ENCODE data around the gene SMURF2.
"Not testable (repeated sequence)": the region's sequence is repeated elsewhere in the genome, so short reads cannot be mapped to it uniquely, and the experiment has no call there.

The SMURF2 gene

DNA sequence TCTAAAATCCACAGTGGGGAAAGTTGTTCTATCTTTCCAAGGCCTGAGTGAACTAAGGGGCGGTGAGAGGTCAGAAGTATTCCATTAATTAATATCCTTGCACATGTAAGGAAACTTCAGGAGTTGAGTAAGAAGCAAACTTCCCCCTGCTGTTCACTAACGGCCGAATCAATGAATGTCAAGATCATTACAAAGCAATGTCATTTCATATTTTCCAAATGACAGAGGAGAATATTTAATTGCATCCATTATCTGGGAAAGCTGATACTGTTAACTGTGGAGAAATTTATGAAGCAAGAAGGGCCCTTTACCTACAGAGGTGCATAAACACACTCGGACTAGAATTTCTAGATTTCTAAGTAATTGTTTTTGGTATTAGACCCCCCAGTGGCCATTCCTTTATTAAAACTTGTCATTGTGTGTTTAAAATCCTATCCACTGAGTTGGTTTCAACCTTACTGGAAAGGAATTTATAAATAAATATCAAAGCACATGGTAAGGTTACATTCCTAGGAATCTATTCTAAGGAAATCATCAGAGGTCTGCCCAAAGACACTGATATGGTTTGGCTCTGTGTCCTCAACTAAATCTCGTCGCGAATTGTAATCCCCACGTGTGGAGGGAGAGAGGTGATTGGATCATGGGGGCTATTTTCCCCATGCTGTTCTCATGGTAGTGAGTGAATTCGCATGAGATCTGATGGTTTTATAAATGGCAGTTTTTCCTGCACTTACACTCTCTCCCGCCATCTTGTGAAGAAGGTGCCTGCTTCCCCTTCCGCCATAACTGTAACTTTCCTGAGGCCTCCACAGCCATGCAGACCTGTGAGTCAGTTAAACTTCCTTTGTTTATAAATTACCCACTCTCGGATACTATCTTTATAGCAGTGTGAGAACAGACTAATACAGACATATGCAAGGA lies 20.4 kb upstream of the SMURF2 start:
- Histone ChIP-seq H3K4me1 (ENCODE audit: insufficient read depth, insufficient read length) (no peaks in the 10 kb centered on the region), H3K9me3 (ENCODE audit: insufficient read depth, low read length) (no peaks in the 10 kb centered on the region), H3K36me3 (ENCODE audit: insufficient read depth, insufficient read length, low read length) (no peaks in the 10 kb centered on the region), H3K4me3 (ENCODE audit: insufficient read length, low read depth) (no peak overlapping the region), H3K27me3 (ENCODE audit: insufficient read depth, insufficient read length) (no peaks in the 10 kb centered on the region), H3K9ac (ENCODE audit: insufficient read length, low read depth) (no peak overlapping the region)
- no peak for DNase-seq (ENCODE audit: low read depth, low spot score)
- TF ChIP-seq SUZ12 (IDR thresholded peaks at IDR 0.05; ENCODE audit: extremely low read depth, insufficient read depth, insufficient read length) (no peak), YY1 (IDR thresholded peaks at IDR 0.05; ENCODE audit: insufficient read depth, insufficient read length) (no peak), ZNF274 (IDR thresholded peaks at IDR 0.05; ENCODE audit: low read depth, low read length) (no peak)

DNA sequence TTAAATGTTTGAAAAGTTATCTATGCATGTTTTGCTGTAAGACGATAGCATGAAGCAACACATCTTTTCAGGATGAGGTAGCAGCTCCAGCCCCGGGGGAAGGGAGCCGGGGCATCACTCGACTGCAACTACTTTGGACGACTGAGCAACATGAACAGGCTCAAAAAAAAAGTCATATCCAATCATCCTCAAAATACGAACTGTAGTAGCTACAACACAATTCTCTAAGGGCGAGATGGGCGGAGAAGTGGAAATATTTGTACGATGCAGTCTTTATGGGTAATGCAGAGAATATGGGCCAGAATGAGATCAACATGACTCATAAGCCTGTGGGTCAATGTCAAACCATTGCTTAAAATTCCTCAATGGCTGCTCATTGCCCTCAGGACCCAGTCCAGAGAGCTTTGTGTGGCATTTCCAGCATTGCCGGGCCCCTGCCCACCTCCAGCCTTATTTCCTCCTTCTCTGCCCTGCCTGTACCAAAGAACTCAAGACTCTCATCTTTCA lies 17.7 kb upstream of the SMURF2 start:
- Histone ChIP-seq H3K9ac (ENCODE audit: insufficient read length, low read depth) (no peak overlapping the region), H3K9me3 (ENCODE audit: insufficient read depth, low read length) (no peaks in the 10 kb centered on the region), H3K36me3 (ENCODE audit: insufficient read depth, insufficient read length, low read length) (no peaks in the 10 kb centered on the region), H3K27me3 (ENCODE audit: insufficient read depth, insufficient read length) (no peaks in the 10 kb centered on the region), H3K4me3 (ENCODE audit: insufficient read length, low read depth) (no peak overlapping the region), H3K4me1 (ENCODE audit: insufficient read depth, insufficient read length) (no peaks in the 10 kb centered on the region)
- no peak for DNase-seq (ENCODE audit: low read depth, low spot score)
- TF ChIP-seq YY1 (IDR thresholded peaks at IDR 0.05; ENCODE audit: insufficient read depth, insufficient read length) (no peak), SUZ12 (IDR thresholded peaks at IDR 0.05; ENCODE audit: extremely low read depth, insufficient read depth, insufficient read length) (no peak), ZNF274 (IDR thresholded peaks at IDR 0.05; ENCODE audit: low read depth, low read length) (no peak)

DNA sequence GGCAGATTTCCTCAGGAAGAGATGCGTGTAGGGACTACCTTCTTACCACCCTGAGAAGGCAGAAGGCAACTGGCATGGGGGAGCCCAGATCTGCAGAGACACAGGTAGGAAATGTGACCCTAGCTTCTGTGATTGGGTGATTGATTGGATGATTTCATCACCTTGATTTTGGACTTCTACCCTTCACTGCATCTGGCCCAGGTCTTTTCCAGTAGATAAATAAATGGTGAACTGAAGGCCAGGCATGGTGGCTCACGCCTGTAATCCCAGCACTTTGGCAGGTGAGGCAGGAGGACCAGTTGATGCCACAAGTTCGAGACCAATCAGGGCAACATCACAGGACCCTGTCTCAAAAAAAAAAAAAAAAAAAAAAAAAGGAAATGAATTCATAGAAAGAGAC lies 14.7 kb upstream of the SMURF2 start:
- no peak for DNase-seq (ENCODE audit: low read depth, low spot score)
- H3K9ac ChIP-seq (ENCODE audit: insufficient read length, low read depth): no peak overlapping the region
- H3K27me3 ChIP-seq (ENCODE audit: insufficient read depth, insufficient read length): no peaks in the 10 kb centered on the region
- H3K9me3 ChIP-seq (ENCODE audit: insufficient read depth, low read length): no peaks in the 10 kb centered on the region
- H3K36me3 ChIP-seq (ENCODE audit: insufficient read depth, insufficient read length, low read length): no peaks in the 10 kb centered on the region
- no peak overlapping the region for H3K4me3 ChIP-seq (ENCODE audit: insufficient read length, low read depth)
- no peaks in the 10 kb centered on the region for H3K4me1 ChIP-seq (ENCODE audit: insufficient read depth, insufficient read length)
- TF ChIP-seq SUZ12 (IDR thresholded peaks at IDR 0.05; ENCODE audit: extremely low read depth, insufficient read depth, insufficient read length) (no peak), YY1 (IDR thresholded peaks at IDR 0.05; ENCODE audit: insufficient read depth, insufficient read length) (no peak), ZNF274 (IDR thresholded peaks at IDR 0.05; ENCODE audit: low read depth, low read length) (no peak)

DNA sequence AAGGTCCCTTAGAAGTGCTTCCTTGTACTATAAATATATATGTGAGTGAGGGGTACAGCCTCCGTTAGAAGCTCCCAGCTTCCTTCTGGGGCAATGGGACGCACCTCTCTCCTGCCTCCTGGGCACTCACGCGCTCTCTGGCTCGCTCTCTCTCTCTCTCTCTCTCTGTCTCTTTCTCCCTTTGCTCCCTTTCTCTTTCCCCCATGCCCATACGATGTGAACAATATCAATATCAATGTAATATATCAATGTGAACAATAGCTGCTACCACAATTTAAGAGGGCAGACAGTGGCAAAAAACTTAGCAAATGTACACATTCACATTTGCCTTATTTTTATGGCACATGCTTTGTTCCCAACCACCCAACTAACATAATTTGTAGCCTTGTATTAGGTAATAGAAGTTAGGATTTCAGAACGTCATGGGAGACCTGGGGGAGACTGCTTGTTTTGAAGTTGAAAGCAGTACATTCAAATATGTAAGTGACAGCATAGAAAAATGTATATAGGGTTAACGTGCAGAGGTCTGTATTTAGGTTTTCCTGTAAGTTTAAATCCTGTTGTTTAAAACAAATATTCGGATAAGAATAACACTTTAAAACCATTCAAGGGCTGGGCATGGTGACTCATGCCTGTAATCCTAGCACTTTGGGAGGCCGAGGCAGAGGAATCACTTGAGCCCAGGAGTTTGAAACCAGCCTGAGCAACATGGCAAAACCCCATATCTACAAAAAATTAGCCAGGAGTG lies 8.9 kb upstream of the SMURF2 start:
- H3K9ac ChIP-seq (ENCODE audit: insufficient read length, low read depth); H3K4me3 ChIP-seq (ENCODE audit: insufficient read length, low read depth); H3K27me3 ChIP-seq (ENCODE audit: insufficient read depth, insufficient read length); H3K4me1 ChIP-seq (ENCODE audit: insufficient read depth, insufficient read length); DNase-seq (ENCODE audit: low read depth, low spot score); H3K9me3 ChIP-seq (ENCODE audit: insufficient read depth, low read length); H3K36me3 ChIP-seq (ENCODE audit: insufficient read depth, insufficient read length, low read length): not testable (repeated sequence)

DNA sequence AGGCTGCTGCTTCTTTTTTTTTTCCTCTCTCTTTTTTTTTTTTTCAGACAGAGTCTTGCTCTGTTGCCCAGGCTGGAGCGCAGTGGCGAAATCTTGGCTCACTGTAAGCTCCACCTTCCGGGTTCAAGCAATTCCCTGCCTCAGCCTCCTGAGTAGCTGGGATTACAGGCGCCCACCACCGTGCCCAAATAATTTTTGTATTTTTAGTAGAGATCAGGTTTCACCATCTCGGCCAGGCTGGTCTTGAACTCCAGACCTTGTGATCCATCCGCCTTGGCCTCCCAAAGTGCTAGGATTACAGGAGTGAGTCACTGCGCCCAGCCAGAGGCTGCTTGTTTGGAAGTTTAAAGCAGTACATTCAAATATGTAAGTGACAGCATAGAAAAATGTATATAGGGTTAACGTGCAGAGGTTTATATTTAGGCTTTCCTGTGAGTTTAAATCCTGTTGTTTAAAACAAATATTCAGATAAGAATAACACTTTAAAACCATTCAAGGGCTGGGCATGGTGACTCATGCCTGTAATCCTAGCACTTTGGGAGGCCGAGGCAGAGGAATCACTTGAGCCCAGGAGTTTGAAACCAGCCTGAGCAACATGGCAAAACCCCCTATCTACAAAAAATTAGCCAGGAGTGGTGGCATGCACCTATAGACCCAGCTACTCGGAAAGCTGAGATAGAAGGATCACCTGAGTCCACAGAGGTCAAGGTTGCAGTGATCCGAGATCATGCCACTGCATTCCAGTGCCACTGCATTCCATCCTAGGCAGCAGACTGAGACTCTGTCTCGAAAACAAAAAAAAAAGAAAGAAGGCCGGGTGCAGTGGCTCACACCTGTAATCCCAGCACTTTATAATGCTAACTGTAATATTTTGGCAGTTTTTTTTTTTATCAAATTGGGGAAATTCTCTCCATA lies 6.0 kb upstream of the SMURF2 start:
- not testable (repeated sequence) for H3K36me3 ChIP-seq (ENCODE audit: insufficient read depth, insufficient read length, low read length); H3K27me3 ChIP-seq (ENCODE audit: insufficient read depth, insufficient read length); H3K9ac ChIP-seq (ENCODE audit: insufficient read length, low read depth); H3K9me3 ChIP-seq (ENCODE audit: insufficient read depth, low read length); H3K4me3 ChIP-seq (ENCODE audit: insufficient read length, low read depth); H3K4me1 ChIP-seq (ENCODE audit: insufficient read depth, insufficient read length); DNase-seq (ENCODE audit: low read depth, low spot score)

DNA sequence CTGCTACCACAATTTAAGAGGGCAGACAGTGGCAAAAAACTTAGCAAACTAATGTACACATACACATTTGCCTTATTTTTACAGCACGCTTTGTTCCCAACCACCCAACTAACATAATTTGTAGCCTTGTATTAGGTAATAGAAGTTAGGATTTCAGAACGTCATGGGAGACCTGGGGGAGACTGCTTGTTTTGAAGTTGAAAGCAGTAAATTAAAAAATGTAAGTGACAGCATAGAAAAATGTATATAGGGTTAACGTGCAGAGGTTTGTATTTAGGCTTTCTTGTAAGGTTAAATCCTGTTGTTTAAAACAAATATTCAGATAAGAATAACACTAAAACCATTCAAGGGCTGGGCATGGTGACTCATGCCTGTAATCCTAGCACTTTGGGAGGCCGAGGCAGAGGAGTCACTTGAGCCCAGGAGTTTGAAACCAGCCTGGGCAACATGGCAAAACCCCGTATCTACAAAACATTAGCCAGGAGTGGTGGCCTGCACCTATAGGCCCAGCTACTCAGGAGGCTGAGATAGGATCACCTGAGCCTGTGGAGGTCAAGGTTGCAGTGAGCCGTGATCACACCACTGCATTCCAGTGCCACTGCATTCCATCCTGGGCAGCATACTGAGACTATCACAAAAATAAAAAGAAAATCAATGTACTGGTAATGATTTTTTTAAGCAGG lies 2.3 kb upstream of the SMURF2 start:
- H3K4me1 ChIP-seq (ENCODE audit: insufficient read depth, insufficient read length); DNase-seq (ENCODE audit: low read depth, low spot score); H3K9me3 ChIP-seq (ENCODE audit: insufficient read depth, low read length); H3K36me3 ChIP-seq (ENCODE audit: insufficient read depth, insufficient read length, low read length); H3K27me3 ChIP-seq (ENCODE audit: insufficient read depth, insufficient read length); H3K9ac ChIP-seq (ENCODE audit: insufficient read length, low read depth); H3K4me3 ChIP-seq (ENCODE audit: insufficient read length, low read depth): not testable (repeated sequence)

DNA sequence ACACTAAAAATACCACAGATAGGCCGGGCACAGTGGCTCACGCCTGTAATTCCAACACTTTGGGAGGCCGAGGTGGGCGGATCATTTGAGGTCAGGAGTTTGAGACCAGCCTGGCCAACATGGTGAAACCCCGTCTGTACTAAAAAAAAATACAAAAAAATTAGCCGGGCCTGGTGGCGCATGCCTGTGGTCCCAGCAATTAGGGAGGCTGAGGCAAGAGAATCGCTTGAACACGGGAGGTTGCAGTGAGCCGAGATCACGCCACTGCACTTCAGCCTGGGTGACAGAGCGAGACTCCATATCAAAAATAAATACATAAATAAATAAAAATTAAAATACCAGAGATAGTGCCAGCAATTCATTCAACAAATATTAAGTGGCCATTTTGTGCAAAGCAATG lies 1.7 kb upstream of the SMURF2 start:
- H3K27me3 ChIP-seq (ENCODE audit: insufficient read depth, insufficient read length); H3K4me3 ChIP-seq (ENCODE audit: insufficient read length, low read depth); H3K4me1 ChIP-seq (ENCODE audit: insufficient read depth, insufficient read length); DNase-seq (ENCODE audit: low read depth, low spot score); H3K9me3 ChIP-seq (ENCODE audit: insufficient read depth, low read length); H3K36me3 ChIP-seq (ENCODE audit: insufficient read depth, insufficient read length, low read length); H3K9ac ChIP-seq (ENCODE audit: insufficient read length, low read depth): not testable (repeated sequence)

Data from NT2/D1 (cell line).